Activated CD4-positive, alpha-beta T cell treated with anti-CD3 and anti-CD28 coated beads for 36 hours (primary cell): ENCODE results near the gene TAF11L2. TPM values are rescaled to one million over a fixed set of nuclear protein-coding genes. Genes with fewer than 3 reads are reported as not detected.
"Not testable (repeated sequence)": the region's sequence is repeated elsewhere in the genome, so short reads cannot be mapped to it uniquely, and the experiment has no call there.

Experiments
- ATAC-seq: fragments of 200-7000 bp; cut with Tn5 transposase; one replicate; pipeline ENCODE4 v1.10.0; 2021; ENCODE audit warnings: mild to moderate bottlenecking, moderate library complexity
- CTCF ChIA-PET: fragments of 350-600 bp; sonication (Branson Sonifier 250); formaldehyde crosslinking; loops from one replicate; lab custom pipeline; 2021; ENCODE audit warnings: antibody characterized with exemption; lab: Charles Lee
- POLR2A ChIA-PET: fragments of 350-600 bp; sonication (Branson Sonifier 250); formaldehyde crosslinking; loops from one replicate; lab custom pipeline; 2021; ENCODE audit warnings: antibody characterized with exemption, inconsistent platforms; lab: Charles Lee
- DNase-seq: peaks from one replicate; pipeline ENCODE4 v3.0.0-alpha.2; 2020
- H3K27ac Mint-ChIP-seq: one replicate; pipeline ENCODE4 v1.8.0; 2021; ENCODE audit warnings: mixed read lengths
- H3K27me3 Mint-ChIP-seq: one replicate; pipeline ENCODE4 v1.8.0; 2021; ENCODE audit warnings: mixed read lengths
- H3K36me3 Mint-ChIP-seq: one replicate; pipeline ENCODE4 v1.8.0; 2021; ENCODE audit warnings: low read depth, mixed read lengths
- H3K4me1 Mint-ChIP-seq: one replicate; pipeline ENCODE4 v1.8.0; 2021; ENCODE audit warnings: mixed read lengths
- H3K4me3 Mint-ChIP-seq: one replicate; pipeline ENCODE4 v1.8.0; 2021; ENCODE audit warnings: mild to moderate bottlenecking, moderate library complexity, mixed read lengths
- H3K9me3 Mint-ChIP-seq: one replicate; pipeline ENCODE4 v1.8.0; 2021; ENCODE audit warnings: low read depth, mixed read lengths
- intact Hi-C, 2 experiments: fragments of 100-400 bp; cut with DNase I in 1 of 2; cut with micrococcal nuclease in 1 of 2; formaldehyde crosslinking; loops; one replicate each; pipeline versions ENCODE4 v1.14.2 to v1.15.1; 2022 to 2024; cut with DNase I, micrococcal nuclease
- total RNA-seq, 2 experiments: library from RNA; stranded (reverse); gene quantifications; one replicate each; pipeline ENCODE4 v1.2.3, GENCODE V29; 2021

The TAF11L2 gene
- total RNA-seq: not detected

DNA sequence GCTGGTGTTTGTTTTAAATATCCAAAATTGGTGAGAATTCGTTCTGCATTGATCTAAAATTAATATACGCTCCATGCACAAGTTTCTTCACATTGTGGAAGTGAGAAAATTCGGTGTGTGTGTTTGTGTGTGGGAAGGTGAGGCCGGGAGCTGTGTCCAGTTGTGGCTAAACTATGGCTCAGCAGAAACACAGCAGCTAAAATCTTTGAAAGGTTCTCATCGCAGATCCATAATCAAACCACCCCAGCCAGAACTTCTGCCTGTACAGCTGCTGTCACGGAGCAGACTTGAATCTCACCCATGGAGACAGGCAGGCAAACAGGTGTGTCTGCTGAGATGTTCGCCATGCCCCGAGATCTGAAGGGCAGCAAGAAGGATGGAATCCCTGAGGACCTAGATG is at the start of gene TAF11L2:
TAF11L2 (plus strand) TSS at position 301 of the 400 bp plus-strand sequence.
- H3K4me1 Mint-ChIP-seq, intact Hi-C loops, POLR2A ChIA-PET, H3K27me3 Mint-ChIP-seq, ATAC-seq, H3K36me3 Mint-ChIP-seq, CTCF ChIA-PET, H3K4me3 Mint-ChIP-seq, DNase-seq, H3K27ac Mint-ChIP-seq, H3K9me3 Mint-ChIP-seq: not testable (repeated sequence)

DNA sequence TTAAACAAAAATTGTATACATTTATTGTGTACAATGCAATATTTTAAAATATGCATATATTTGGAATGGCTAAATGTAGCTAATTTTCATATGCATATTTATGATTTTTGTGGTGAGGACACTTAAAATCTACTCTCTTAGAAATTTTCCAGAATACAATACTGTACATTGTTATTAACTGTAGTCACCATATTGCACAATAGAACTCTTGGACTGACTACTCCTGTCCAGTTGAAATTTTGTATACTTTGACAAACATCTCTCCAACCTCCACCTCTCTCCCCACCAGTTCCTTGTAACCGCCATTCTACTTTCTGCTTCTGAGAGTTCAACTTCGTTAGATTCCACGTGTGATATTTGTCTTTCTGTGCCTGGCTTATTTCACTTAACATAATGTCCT is 49.2 kb upstream of the TAF11L2 start:
- DNase-seq (no peak), ATAC-seq (no peak)
- H3K4me1 Mint-ChIP-seq: no peaks in the 10 kb centered on the region
- H3K36me3 Mint-ChIP-seq: no peaks in the 10 kb centered on the region
- ChIA-PET POLR2A (no interaction called here), CTCF (no interaction called here)
- no peak overlapping the region for H3K4me3 Mint-ChIP-seq
- intact Hi-C loops: no loop called here
- H3K27me3 Mint-ChIP-seq: no peaks in the 10 kb centered on the region
- peaks cover 14% of the 10 kb centered on the region for H3K9me3 Mint-ChIP-seq
- H3K27ac Mint-ChIP-seq: no peak overlapping the region

DNA sequence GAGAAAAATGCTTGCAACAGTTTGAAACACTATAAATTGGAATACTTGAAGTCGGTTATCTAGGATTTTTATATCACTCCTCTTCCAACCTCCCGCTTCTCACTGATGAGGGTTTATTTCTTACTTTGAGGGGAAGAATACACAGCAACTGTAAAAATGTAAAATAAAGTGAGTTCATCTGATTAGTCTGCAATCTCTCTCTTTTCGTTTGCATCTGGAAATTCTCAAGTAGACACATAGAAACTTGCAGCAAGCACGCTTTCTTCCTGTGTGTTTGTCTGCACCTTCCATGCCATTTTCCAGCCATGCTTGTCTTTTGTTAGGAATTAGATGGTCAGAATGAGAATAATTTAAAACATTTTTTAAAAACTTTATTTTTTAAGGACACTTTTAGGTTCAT is 45.1 kb upstream of the TAF11L2 start:
- no peaks in the 10 kb centered on the region for H3K36me3 Mint-ChIP-seq
- no peaks in the 10 kb centered on the region for H3K4me1 Mint-ChIP-seq
- no peak overlapping the region for H3K4me3 Mint-ChIP-seq
- DNase-seq: no peak
- H3K9me3 Mint-ChIP-seq: peaks cover 16% of the 10 kb centered on the region
- H3K27me3 Mint-ChIP-seq: no peaks in the 10 kb centered on the region
- H3K27ac Mint-ChIP-seq: no peak overlapping the region
- intact Hi-C loops: no loop called here
- ATAC-seq: no peak
- POLR2A ChIA-PET: no interaction called here
- CTCF ChIA-PET: no interaction called here

DNA sequence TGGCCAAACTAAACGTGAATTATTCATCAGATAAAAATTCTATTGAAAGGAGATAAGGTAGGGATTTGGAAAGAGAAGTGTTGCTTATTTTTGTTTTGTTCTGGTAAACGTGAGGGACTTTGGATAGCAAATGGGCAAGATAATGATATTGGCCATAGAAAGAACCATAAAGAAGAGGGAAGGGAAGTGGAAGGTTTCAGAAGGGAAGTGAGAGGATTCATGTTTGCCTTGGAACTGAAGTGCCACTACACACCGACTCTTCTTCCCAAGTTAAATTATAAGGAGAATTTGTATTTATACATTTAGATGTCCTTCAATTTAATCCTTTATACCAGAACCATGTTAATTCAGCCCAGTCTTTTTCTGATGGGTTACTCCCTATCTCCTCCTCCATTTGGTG is 42.1 kb upstream of the TAF11L2 start:
- CTCF ChIA-PET: no interaction called here
- peaks cover 16% of the 10 kb centered on the region for H3K9me3 Mint-ChIP-seq
- intact Hi-C loops: no loop called here

DNA sequence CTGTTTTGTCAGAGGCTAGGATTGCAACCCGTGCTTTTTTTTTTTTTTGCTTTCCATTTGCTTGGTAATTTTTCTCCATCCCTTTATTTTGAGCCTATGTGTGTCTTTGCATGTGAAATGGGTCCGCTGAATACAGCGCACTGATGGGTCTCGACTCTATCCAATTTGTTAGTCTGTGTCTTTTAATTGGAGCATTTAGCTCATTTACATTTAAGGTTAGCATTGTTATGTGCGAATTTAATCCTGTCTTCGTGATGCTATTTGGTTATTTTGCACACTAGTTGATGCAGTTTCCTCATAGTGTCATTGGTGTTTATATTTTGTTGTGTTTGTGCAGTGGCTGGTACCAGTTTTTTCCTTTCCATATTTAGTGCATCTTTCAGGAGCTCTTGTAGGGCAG is 36.2 kb upstream of the TAF11L2 start:
- Mint-ChIP-seq H3K9me3 (peaks cover 13% of the 10 kb centered on the region), H3K27me3 (no peaks in the 10 kb centered on the region), H3K4me1 (no peaks in the 10 kb centered on the region), H3K27ac (no peak overlapping the region), H3K4me3 (no peak overlapping the region), H3K36me3 (no peaks in the 10 kb centered on the region)
- no peak for DNase-seq
- ATAC-seq: no peak
- intact Hi-C loops: no loop called here
- ChIA-PET POLR2A (no interaction called here), CTCF (no interaction called here)

More for the DNA sequence above, 42.1 kb upstream of the TAF11L2 start:
- DNase-seq (no peak), ATAC-seq (no peak)
- Mint-ChIP-seq H3K4me3 (no peak overlapping the region), H3K27me3 (no peaks in the 10 kb centered on the region), H3K36me3 (no peaks in the 10 kb centered on the region), H3K4me1 (no peaks in the 10 kb centered on the region), H3K27ac (no peak overlapping the region)
- POLR2A ChIA-PET: no interaction called here

DNA sequence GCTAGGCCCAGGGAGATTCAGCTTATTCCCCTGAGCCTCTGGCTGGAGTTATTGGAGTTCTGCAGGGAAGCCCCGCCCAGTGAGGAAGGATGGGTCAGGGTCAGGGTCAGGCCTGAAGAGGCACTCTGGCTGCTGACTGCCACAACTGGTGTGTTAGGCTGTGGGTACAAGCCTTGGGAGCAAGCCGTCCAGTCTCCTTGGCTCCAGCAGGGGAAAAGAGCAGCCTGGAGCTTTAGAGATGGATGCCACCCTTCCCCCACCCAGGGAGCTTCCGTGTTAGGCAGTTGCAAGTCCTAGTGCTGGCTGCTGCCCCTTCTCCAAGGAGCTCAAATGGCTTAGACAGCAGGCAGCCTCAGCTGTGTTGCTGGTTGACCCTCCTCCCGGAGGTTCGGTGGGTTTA is 34.4 kb upstream of the TAF11L2 start:
- H3K27me3 Mint-ChIP-seq: no peaks in the 10 kb centered on the region
- ATAC-seq (no peak), DNase-seq (no peak)
- intact Hi-C loops: no loop called here
- peaks cover 11% of the 10 kb centered on the region for H3K9me3 Mint-ChIP-seq
- ChIA-PET CTCF (no interaction called here), POLR2A (no interaction called here)
- H3K36me3 Mint-ChIP-seq: no peaks in the 10 kb centered on the region
- H3K4me3 Mint-ChIP-seq: no peak overlapping the region
- H3K4me1 Mint-ChIP-seq: no peaks in the 10 kb centered on the region
- no peak overlapping the region for H3K27ac Mint-ChIP-seq

DNA sequence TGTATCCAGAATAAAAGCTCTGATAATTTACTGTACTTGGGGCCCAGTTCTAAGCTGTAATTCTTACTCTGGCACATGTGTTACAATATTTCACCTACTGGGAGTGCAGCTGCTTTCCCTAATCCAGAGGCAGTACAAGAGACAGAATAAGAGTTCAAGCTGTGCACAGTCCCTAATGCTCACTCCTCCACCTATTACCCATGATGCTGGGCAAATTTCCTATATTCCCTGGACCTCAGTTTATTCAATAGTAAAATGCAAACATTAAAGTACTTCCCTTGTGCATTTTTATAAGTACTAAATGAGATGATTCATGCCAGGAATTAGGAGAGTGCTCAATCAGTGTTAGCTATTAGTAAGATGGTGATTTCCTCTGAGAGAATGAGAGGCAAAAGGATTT is 28.0 kb upstream of the TAF11L2 start:
- POLR2A ChIA-PET: no interaction called here
- DNase-seq (no peak), ATAC-seq (no peak)
- no peaks in the 10 kb centered on the region for H3K27me3 Mint-ChIP-seq
- peaks cover 3% of the 10 kb centered on the region for H3K9me3 Mint-ChIP-seq
- no peak overlapping the region for H3K27ac Mint-ChIP-seq
- intact Hi-C loops: no loop called here
- no peaks in the 10 kb centered on the region for H3K36me3 Mint-ChIP-seq
- CTCF ChIA-PET: no interaction called here
- no peaks in the 10 kb centered on the region for H3K4me1 Mint-ChIP-seq
- H3K4me3 Mint-ChIP-seq: no peak overlapping the region

DNA sequence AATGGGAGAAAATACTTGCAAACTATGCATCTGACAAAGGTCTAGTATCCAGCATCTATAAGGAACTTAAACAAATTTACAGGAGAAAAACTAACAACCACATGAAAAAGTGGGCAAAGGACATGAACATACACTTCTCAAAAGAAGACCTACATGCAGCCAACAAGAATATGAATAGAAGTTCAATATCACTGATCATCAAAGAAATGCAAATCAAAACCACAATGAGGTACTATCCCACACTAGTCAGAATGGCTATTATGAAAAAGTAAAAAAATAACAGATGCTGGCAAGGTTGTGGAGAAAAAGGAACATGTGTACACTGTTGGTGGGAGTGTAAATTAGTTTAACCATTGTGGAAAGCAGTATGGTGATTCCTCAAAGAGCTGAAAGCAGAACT is 23.0 kb upstream of the TAF11L2 start:
- CTCF ChIA-PET, H3K27ac Mint-ChIP-seq, H3K36me3 Mint-ChIP-seq, DNase-seq, H3K9me3 Mint-ChIP-seq, H3K4me3 Mint-ChIP-seq, H3K4me1 Mint-ChIP-seq, ATAC-seq, H3K27me3 Mint-ChIP-seq, POLR2A ChIA-PET, intact Hi-C loops: not testable (repeated sequence)

DNA sequence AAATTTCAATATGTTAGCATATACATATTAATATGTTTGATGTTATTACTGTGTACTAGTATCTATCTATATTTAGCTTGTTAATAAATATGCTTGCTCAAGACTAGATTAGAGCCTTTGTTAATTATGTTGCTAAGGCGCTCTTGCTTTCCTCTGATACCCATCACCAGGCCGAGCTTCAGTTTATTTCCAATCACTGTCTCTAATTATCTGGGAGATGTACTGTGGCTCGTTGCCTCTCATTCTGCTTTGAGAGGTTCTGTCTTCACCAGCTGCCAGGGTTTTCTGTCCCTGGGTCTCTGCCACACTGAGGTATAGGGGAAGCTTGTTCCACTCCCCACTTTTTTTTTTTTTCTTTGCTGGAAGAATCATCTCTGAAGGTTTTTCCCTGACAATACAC is 21.0 kb upstream of the TAF11L2 start:
- Mint-ChIP-seq H3K27me3 (no peaks in the 10 kb centered on the region), H3K9me3 (no peaks in the 10 kb centered on the region), H3K27ac (no peak overlapping the region), H3K4me3 (no peak overlapping the region), H3K4me1 (no peaks in the 10 kb centered on the region), H3K36me3 (no peaks in the 10 kb centered on the region)
- ChIA-PET POLR2A (no interaction called here), CTCF (no interaction called here)
- intact Hi-C loops: no loop called here
- ATAC-seq: no peak
- DNase-seq: no peak

DNA sequence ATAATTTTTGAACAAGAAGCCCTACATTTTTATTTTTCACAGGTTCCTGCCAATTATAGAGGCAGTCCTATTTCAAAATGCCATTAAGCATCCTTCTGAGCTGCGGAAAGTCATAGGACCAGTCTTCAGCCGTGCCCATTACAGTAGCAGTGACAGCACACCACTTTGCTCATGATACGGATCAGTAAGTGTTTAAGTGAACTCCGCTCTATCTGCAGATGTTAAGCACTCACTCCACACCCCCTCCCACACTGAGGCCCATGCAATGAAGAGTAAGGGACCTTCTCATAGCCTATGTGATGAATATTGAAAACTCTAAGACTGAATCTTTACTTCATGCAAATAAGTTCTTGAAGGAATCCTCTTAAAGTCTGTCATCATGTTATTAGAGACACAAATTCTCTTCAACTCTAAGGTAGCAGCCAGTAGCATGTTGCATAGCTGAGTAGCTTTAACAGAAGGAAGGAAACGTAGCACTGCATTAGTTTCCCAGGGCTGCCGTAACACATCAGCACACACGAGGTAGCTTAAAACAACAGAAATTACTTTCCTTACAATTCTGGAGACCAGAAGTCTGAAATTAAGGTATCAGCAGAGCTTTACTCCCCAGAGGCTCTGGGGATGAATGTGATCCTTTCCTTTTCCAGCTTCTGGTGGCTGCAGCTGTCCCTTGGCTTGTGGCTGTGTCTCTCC is 20.3 kb upstream of the TAF11L2 start:
- no peak for ATAC-seq
- ChIA-PET CTCF (no interaction called here), POLR2A (no interaction called here)
- H3K4me3 Mint-ChIP-seq: no peak overlapping the region
- H3K27ac Mint-ChIP-seq: no peak overlapping the region
- DNase-seq: no peak
- H3K4me1 Mint-ChIP-seq: no peaks in the 10 kb centered on the region
- intact Hi-C loops: no loop called here
- H3K27me3 Mint-ChIP-seq: no peaks in the 10 kb centered on the region
- no peaks in the 10 kb centered on the region for H3K9me3 Mint-ChIP-seq
- no peaks in the 10 kb centered on the region for H3K36me3 Mint-ChIP-seq

DNA sequence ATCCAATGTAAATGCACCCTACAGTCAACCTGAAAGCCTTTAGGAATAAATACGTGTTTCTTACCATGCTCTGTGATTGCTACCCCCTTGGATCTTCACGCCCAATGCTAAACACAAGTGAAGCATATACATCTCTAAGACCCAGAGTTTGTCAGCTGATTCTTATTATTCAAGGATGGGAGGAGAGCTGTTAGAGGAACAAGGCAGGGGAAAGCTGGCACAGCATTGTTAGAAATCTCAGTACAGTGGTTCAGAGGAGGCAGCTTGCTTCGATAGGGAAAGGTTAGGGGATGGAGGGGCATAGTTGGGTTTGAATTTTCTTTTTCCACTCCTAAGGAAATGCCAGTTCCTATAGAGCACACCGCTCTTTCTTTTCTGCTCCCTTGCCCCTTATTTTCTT is 16.7 kb upstream of the TAF11L2 start:
- ATAC-seq: no peak
- intact Hi-C loops: no loop called here

DNA sequence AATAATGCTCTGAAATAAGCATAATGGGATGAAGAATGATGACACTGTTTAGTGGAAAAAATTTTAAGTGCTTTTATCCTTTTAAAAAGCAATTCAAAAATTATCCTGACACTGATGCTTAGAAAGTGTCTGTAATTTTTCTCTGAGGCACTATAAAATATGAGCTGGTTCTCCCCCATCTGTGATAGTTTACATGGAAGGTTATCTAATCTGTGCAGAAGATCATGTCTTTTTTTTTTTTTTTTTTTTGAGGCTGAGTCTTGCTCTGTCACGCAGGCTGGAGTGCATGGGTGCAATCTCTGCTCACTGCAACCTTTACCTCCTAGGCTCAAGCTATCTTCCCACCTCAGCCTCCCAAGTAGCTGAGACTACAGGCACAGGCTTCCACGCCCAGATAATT is 15.2 kb upstream of the TAF11L2 start:
- DNase-seq: no peak
- ChIA-PET CTCF (no interaction called here), POLR2A (no interaction called here)
- H3K9me3 Mint-ChIP-seq: no peaks in the 10 kb centered on the region
- no peaks in the 10 kb centered on the region for H3K36me3 Mint-ChIP-seq
- no peak overlapping the region for H3K4me3 Mint-ChIP-seq
- no peak overlapping the region for H3K27ac Mint-ChIP-seq
- H3K4me1 Mint-ChIP-seq: no peaks in the 10 kb centered on the region
- intact Hi-C loops: no loop called here
- H3K27me3 Mint-ChIP-seq: no peaks in the 10 kb centered on the region
- no peak for ATAC-seq

More for the DNA sequence above, 16.7 kb upstream of the TAF11L2 start:
- CTCF ChIA-PET: no interaction called here
- Mint-ChIP-seq H3K36me3 (no peaks in the 10 kb centered on the region), H3K4me3 (no peak overlapping the region), H3K4me1 (no peaks in the 10 kb centered on the region), H3K9me3 (no peaks in the 10 kb centered on the region), H3K27me3 (no peaks in the 10 kb centered on the region), H3K27ac (no peak overlapping the region)
- POLR2A ChIA-PET: no interaction called here
- DNase-seq: no peak
